Prostate gland (tissue), 2 donors: ENCODE measurements around the gene IGFBP2. TPM values are rescaled to one million over a fixed set of nuclear protein-coding genes. Genes with fewer than 3 reads are reported as not detected.

ENCODE experiments used
- DNase-seq: peaks from one replicate; pipeline ENCODE4 v3.0.0-alpha.2; 2019; ENCODE audit warnings: low spot score
- H3K27ac ChIP-seq, 2 donors: fragments of 200-600 bp; sonication (generic); 2 replicates each; pipeline ENCODE4 v1.5.1; 2017 to 2019
- H3K27me3 ChIP-seq: fragments of 200-600 bp; sonication (generic); replicated peaks from 2 replicates; pipeline ENCODE4 v1.5.1; 2019; ENCODE audit not compliant: insufficient read depth
- H3K36me3 ChIP-seq, 2 donors: fragments of 200-600 bp; sonication (generic); 1 replicate in 1 of 2; 2 replicates in 1 of 2; pipeline versions ENCODE4 v1.5.1 to v1.8.1; 2017 to 2019
- H3K4me1 ChIP-seq: fragments of 200-600 bp; sonication (generic); replicated peaks from 2 replicates; pipeline ENCODE4 v1.5.1; 2019
- H3K4me3 ChIP-seq, 2 donors: fragments of 200-600 bp; sonication (generic); 2 replicates each; pipeline ENCODE4 v1.5.1; 2017 to 2019
- H3K9me3 ChIP-seq: fragments of 200-600 bp; sonication (generic); 2 replicates; pipeline ENCODE4 v1.5.1; 2017
- POLR2A ChIP-seq: fragments of 450-650 bp; IDR thresholded peaks from one replicate; pipeline ENCODE4 v1.6.1; 2016; ENCODE audit warnings: antibody characterized with exemption, mild to moderate bottlenecking
- POLR2AphosphoS5 ChIP-seq: sonication (generic); formaldehyde crosslinking; IDR thresholded peaks from one replicate; pipeline ENCODE4 v1.6.1; 2017; ENCODE audit warnings: antibody characterized with exemption
- WGBS: methylation state at CpG from one replicate; pipeline ENCODE4 v1.1.5; 2018; 5-methylcytosine and 5-hydroxymethylcytosine counted together
- intact Hi-C: fragments of 100-400 bp; cut with DNase I; formaldehyde crosslinking; loops from one replicate; pipeline ENCODE4 v1.14.2; 2022
- total RNA-seq, 2 donors: library from RNA; depleted of rRNA; stranded (reverse); fragments of >200 nt; gene quantifications; one replicate each; pipeline ENCODE4 v1.1.0, GENCODE V29; 2016
- TF ChIP-seq, protein P1 (sequence below), 4 experiments: fragments of 200-600 bp in 2 of 4; fragments of 450-650 bp in 2 of 4; sonication (generic) in 2 of 4; IDR thresholded peaks; 1 replicate in 3 of 4; 2 replicates in 1 of 4; pipeline ENCODE4 v1.5.1; 2016 to 2019; ENCODE audit warnings: antibody characterized with exemption in 4 of 4, mild to moderate bottlenecking in 2 of 4, moderate library complexity in 2 of 4

IGFBP2 gene
- total RNA-seq, 2 donors from 2014 or later, result 152 to 250 TPM

DNA sequence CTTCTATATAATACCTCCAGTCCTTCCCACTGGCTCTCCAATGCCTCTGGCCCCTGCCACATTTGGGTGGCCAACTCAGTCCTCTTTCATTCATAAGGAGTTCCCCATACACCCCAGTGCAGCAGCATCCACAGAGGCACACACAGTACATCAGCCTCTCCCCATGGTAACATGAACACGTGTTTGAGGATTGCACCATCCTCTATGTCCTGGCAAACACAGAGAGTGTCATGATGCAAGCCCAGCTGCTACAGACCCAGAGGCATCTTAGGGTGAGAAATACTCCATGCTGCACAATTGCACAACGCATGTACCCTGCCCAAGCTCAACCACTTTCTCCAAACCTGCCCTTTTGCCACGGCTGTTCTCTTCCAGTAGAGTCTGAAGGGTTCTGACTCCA lies 50.6 kb downstream of the IGFBP2 start:
- Histone ChIP-seq H3K4me3 (no peak overlapping the region), H3K27me3 (no peaks in the 10 kb centered on the region), H3K4me1 (peaks cover 2% of the 10 kb centered on the region), H3K27ac (no peak overlapping the region), H3K9me3 (no peaks in the 10 kb centered on the region), H3K36me3 (no peaks in the 10 kb centered on the region)
- 67% methylated on average over 3 of the region's 3 CpGs for WGBS
- TF ChIP-seq, protein P1, sequence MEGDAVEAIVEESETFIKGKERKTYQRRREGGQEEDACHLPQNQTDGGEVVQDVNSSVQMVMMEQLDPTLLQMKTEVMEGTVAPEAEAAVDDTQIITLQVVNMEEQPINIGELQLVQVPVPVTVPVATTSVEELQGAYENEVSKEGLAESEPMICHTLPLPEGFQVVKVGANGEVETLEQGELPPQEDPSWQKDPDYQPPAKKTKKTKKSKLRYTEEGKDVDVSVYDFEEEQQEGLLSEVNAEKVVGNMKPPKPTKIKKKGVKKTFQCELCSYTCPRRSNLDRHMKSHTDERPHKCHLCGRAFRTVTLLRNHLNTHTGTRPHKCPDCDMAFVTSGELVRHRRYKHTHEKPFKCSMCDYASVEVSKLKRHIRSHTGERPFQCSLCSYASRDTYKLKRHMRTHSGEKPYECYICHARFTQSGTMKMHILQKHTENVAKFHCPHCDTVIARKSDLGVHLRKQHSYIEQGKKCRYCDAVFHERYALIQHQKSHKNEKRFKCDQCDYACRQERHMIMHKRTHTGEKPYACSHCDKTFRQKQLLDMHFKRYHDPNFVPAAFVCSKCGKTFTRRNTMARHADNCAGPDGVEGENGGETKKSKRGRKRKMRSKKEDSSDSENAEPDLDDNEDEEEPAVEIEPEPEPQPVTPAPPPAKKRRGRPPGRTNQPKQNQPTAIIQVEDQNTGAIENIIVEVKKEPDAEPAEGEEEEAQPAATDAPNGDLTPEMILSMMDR (IDR thresholded peaks at IDR 0.05), result no peak
- TF ChIP-seq POLR2A (no peak), POLR2AphosphoS5 (peak; percentile 31)
- no peak for DNase-seq
- intact Hi-C loops, result loop anchor here (5.0 kb wide), 1 partner anchor 1073 kb away; no protein-coding TSS in a partner anchor

DNA sequence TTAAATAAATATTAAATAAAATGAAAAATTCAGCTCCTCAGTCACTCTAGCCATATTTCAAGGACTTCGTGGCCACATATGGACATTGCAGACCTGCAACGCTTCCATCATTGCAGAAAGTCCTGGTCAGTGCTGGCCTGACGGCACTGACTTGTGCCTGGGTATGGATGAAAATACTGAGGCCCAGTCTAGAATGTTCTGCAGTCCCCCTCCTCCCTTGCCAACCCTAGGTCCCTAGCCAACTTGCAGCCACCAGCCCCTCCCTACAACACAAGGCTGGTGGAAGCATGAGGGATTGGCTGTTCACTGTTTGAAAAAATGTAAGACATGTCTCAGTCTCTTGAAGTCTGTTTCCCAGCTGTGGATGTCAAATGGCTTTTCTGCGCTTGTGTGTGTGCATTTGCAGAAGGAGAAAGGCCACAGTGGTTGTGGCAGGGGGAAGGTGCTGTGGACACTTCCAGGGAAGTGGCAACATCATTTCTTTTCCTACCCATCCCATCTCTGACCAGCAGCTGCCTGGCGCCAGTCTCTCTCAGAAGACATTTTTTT lies 52.2 kb downstream of the IGFBP2 start:
- no peak for TF ChIP-seq POLR2AphosphoS5
- TF ChIP-seq, protein P1 (IDR thresholded peaks at IDR 0.05), result no peak
- Histone ChIP-seq H3K27ac (no peak overlapping the region), H3K36me3 (no peaks in the 10 kb centered on the region), H3K27me3 (no peaks in the 10 kb centered on the region), H3K4me3 (no peak overlapping the region), H3K4me1 (peaks cover 3% of the 10 kb centered on the region), H3K9me3 (no peaks in the 10 kb centered on the region)
- intact Hi-C loops, result no loop called here
- DNase-seq, result no peak
- 79% methylated on average over 5 of the region's 5 CpGs for WGBS

DNA sequence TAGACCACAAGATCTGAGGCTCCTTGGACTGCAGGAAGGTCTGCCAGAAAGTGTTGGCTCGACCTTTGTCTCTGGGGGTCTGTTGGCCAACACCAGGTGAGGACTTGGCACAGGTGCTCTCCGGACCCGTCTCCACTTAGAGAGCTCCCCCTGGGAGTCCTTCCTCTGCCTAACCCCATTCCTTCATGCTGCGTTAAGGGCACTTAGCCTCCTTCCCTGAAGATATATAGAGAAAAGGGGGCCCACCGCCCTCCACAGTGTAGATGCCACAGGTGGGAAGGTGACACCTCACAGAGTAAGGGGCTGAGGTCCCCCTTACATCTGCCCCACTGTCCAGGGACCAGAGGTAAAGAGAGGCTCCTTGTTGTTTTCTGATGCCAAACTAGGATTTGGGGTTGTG lies 53.9 kb downstream of the IGFBP2 start:
- Histone ChIP-seq H3K27ac (no peak overlapping the region), H3K4me3 (no peak overlapping the region), H3K36me3 (no peaks in the 10 kb centered on the region), H3K4me1 (peaks cover 3% of the 10 kb centered on the region), H3K9me3 (no peaks in the 10 kb centered on the region), H3K27me3 (no peaks in the 10 kb centered on the region)
- 83% methylated on average over 5 of the region's 5 CpGs for WGBS
- TF ChIP-seq, protein P1 (IDR thresholded peaks at IDR 0.05), result no peak
- TF ChIP-seq POLR2AphosphoS5 (no peak), POLR2A (no peak)
- intact Hi-C loops, result no loop called here
- DNase-seq, result no peak

DNA sequence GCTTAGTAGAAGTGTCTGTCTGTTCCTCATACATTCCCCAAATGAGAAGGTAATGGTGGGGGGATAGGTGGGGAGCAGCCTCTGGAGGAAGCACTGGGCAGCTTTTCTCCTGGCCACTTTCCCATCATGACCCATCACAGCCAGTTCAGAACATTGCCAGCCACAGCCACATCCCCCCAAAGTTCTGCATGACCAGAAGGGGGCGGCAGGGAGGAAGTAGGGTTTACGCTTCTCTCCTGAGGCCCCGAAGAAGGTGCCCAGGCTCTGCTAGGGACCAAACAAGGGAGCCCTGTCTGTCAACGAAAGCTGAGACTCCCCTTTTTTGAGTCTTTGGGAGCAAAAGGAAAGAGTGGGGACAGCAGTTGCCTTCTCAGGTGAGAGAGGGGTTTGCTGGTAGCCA lies 54.4 kb downstream of the IGFBP2 start:
- intact Hi-C loops, result no loop called here
- WGBS, result 67% methylated on average over 4 of the region's 4 CpGs
- Histone ChIP-seq H3K4me3 (no peak overlapping the region), H3K4me1 (peaks cover 3% of the 10 kb centered on the region), H3K36me3 (no peaks in the 10 kb centered on the region), H3K9me3 (no peaks in the 10 kb centered on the region), H3K27ac (no peak overlapping the region), H3K27me3 (no peaks in the 10 kb centered on the region)
- TF ChIP-seq, protein P1 (IDR thresholded peaks at IDR 0.05), result no peak
- TF ChIP-seq POLR2A (no peak), POLR2AphosphoS5 (no peak)
- no peak for DNase-seq

DNA sequence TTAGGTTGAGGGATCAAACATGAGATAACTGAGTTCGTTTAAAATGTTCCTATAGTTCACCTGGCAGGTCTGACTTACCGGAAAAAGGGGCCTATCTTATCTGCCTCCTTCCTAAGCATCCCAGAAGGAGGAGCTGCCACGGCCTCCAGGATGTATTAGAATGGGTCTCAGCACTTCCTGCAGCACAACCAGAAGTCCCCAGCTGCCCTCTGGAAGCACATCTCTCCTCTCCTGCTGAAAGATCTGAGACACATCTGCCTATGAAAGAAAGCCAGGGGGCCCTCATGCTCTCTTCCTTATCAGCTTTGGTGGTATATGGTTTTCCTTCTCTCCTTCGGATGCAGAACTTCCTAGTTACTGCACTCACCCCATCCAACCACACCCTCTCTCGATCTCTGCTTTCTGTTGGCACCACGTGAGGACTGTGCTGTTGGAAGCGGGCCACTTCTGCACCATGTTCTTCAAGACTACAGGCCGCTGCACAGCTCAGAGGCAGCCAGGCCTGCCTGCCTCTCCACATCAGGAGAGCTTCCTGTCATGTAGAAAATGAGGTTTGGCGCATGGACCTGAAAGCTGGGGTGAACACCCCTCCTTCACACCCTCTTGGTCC lies 55.6 kb downstream of the IGFBP2 start:
- H3K9me3 ChIP-seq, result no peaks in the 10 kb centered on the region
- 54% methylated on average over 9 of the region's 9 CpGs for WGBS
- H3K4me3 ChIP-seq, result no peak overlapping the region
- no peak for DNase-seq
- peaks cover 3% of the 10 kb centered on the region for H3K4me1 ChIP-seq
- no peaks in the 10 kb centered on the region for H3K27me3 ChIP-seq
- H3K36me3 ChIP-seq, result no peaks in the 10 kb centered on the region
- TF ChIP-seq, protein P1 (IDR thresholded peaks at IDR 0.05), result no peak
- TF ChIP-seq POLR2AphosphoS5, result no peak
- TF ChIP-seq POLR2A, result no peak
- H3K27ac ChIP-seq, result peak overlapping the region; percentile 36 to 77
- intact Hi-C loops, result no loop called here
